ENCODE results near the gene SEMA7A.
"Not testable (repeated sequence)": the region's sequence is repeated elsewhere in the genome, so short reads cannot be mapped to it uniquely, and the experiment has no call there.

Gene SEMA7A

GRCh38 chr15:74369084-74369745, 64.5 kb downstream of the SEMA7A start:
- no peak for DNase-seq

DNA sequence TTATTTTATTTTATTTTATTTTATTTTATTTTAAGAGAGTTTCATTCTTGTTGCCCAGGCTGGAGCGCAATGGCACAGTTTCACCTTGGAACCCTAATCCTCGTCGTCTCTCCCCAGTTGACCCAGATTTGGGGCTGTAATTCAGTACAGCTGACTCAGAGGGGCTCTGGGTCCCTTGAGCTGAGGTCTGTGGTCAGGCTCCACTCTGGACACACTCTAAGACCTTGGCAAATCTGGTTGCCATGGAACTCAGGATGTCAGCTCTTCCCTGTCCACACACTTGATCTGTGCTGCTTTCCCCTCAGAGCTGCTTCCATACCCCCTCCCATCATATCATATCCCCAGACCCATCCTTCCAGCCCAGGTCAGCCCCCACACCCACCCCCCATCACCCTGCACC, 65.6 kb downstream of the SEMA7A start:
- no peak for DNase-seq

- no peak for DNase-seq
Observed at GRCh38 chr15:74367296-74367854, 66.4 kb downstream of the SEMA7A start, which contains the start of gene CYP11A1. Gene CYP11A1, minus strand, starts transcription at chr15:74367646. Its CDS starts 61 bp downstream, at chr15:74367585.

DNA sequence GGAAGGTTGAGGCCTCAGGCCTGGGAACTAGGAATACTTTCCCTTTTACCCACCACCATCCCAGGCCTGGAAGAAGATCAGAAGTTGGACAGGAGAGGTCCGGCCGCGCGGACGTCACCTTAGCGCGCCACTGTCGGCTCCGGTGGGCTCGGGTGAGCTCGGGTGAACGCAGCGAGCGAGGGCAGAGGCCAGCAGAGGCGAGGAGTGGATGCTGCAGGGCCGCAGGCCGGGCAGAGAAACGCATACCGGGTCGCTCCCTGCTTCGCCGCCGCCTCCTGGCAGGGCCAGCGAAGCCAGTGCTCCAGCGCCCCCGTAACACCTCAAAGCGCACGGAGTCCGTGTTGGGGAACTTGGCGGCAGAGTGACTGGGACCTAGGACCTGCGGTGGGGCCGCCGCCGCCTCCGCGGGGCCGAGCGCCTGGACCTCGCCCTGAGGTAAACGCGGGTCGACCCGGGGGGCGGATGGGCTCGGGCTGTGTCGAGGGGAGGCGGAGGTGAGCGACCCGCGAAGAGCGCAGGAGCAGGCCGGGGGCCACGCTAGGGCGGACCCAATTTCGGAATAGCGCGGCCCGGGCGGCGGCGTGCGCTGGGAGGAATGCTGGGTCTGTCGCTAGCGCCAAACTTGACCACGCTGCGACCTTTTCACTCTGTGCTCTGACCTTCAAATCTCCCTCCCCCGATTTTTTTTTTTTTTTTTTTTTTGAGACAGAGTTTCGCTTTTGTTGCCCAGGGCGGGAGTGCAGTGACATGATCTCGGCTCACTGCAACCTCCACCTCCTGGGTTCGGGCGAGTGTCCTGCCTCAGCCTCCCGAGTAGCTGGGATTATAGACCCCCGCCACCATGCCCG, 67.9 kb downstream of the SEMA7A start:
- DNase-seq = no peak

DNA sequence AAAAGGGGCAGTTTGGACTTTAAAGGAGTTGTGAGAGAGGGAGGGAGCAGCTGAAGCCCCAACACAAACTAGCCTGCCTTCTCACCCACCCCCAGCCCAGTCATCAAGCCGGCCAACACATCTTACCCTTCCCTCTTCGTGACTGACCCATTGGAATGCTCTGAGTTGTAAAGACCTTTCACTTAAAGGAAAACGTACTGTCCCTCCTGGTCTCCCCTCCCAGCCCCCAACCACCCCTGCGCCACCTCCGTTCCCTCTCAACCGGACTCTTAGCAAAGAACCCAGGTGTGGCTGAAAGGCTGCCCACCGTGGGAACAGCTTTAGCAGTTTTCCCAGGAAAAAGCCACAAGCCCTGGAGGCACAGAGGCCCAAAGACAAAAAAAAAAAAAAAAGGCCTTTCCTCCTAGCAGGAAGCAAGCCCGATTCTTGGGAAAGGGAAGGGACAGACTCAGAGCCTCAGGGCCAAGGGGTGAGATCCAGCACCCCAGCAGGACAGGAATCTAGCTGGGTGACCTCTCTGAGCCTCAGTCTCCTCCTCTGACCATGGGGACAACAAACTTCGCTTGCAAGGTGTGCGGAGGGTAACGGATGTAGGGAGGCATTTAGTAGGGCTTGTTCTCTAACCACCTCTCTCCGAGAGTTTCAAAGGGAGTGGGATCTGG, 68.7 kb downstream of the SEMA7A start:
- no peak for DNase-seq

- no peak for DNase-seq
Observed at GRCh38 chr15:74362482-74362881, 71.3 kb downstream of the SEMA7A start.

DNA sequence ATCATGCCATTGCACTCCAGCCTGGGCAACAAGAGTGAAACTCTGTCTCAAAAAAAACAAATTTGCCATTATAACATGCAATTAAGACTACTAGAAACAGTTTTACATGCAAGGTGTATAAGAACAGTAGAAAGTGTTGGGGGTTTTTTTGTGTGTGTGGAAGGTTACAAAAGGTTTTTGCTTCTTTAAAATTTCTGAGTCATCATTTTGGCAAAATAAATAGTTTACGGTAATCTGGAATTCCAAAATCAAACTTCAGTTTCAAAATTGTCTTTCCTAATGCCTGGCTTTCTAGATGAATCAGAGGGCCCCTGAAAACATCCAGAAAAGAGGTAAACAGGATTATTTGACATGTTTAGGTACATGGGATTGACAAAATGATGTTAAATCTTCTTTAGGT, 72.9 kb downstream of the SEMA7A start:
- not testable (repeated sequence) for DNase-seq

GRCh38 chr15:74359376-74359775, 74.4 kb downstream of the SEMA7A start:
- not testable (repeated sequence) for DNase-seq

Data from NCI-H2029 treated with DMSO at 0.1 percent for 48 hours (cell line).